Activated CD4-positive, alpha-beta T cell treated with anti-CD3 and anti-CD28 coated beads for 36 hours (primary cell): ENCODE data around the gene PNLIPRP1. TPM values are rescaled to one million over a fixed set of nuclear protein-coding genes. Genes with fewer than 3 reads are reported as not detected.

Source experiments
- total RNA-seq, 2 experiments: library from RNA; stranded (reverse); gene quantifications; one replicate each; pipeline ENCODE4 v1.2.3, GENCODE V29; 2021

Gene PNLIPRP1
- total RNA-seq, 2 experiments from 2014 or later = not detected

Other genes with a start within 250 kb of the PNLIPRP1 start
- not detected for gene PNLIPRP3, start 163.1 kb upstream of the PNLIPRP1 start, total RNA-seq
- not detected for gene PNLIP, start 45.0 kb upstream of the PNLIPRP1 start, total RNA-seq
- not detected for gene PNLIPRP2, start 30.0 kb downstream of the PNLIPRP1 start, total RNA-seq
- gene HSPA12A, start 151.6 kb downstream of the PNLIPRP1 start, total RNA-seq = under 1 TPM; 0.41 to 0.74 TPM